Neutrophil (primary cell): ENCODE data around the gene KIF26B.

ENCODE experiments used
- H3K27ac ChIP-seq: fragments of 200-600 bp; sonication (generic); 2 replicates; pipeline ENCODE4 v1.5.1; 2016; ENCODE audit warnings: mild to moderate bottlenecking, moderate library complexity
- H3K27me3 ChIP-seq: fragments of 200-600 bp; sonication (generic); 2 replicates; pipeline ENCODE4 v1.6.0; 2016; ENCODE audit warnings: mild to moderate bottlenecking
- H3K36me3 ChIP-seq: fragments of 200-600 bp; sonication (generic); 2 replicates; pipeline ENCODE4 v1.5.1; 2017
- H3K4me1 ChIP-seq, 2 experiments: fragments of 200-600 bp in 1 of 2; sonication (generic) in 1 of 2; 1 replicate in 1 of 2; 2 replicates in 1 of 2; pipeline versions ENCODE4 v1.5.1 to v1.6.1; 2013 to 2016; ENCODE audit warnings: low read depth in 1 of 2, low read length in 1 of 2, mild to moderate bottlenecking in 1 of 2, moderate library complexity in 1 of 2; ENCODE audit not compliant: control insufficient read depth in 1 of 2, insufficient read depth in 1 of 2
- H3K4me3 ChIP-seq, 2 experiments: fragments of 200-600 bp in 1 of 2; sonication (generic) in 1 of 2; 1 replicate in 1 of 2; 2 replicates in 1 of 2; pipeline ENCODE4 v1.5.1; 2013 to 2016; ENCODE audit warnings: low read depth in 1 of 2, low read length in 1 of 2, mild to moderate bottlenecking in 1 of 2, moderate library complexity in 1 of 2
- H3K9me3 ChIP-seq: fragments of 200-600 bp; sonication (generic); 2 replicates; pipeline ENCODE4 v1.5.1; 2016
- CTCF ChIP-seq: fragments of 200-600 bp; sonication (generic); IDR thresholded peaks from 2 replicates; pipeline ENCODE4 v1.5.1; 2016; ENCODE audit warnings: antibody characterized with exemption

KIF26B gene

GRCh38 chr1:245556057-245556456 lies 401.3 kb downstream of the KIF26B start:
- Histone ChIP-seq H3K27me3 (no peaks in the 10 kb centered on the region), H3K27ac (no peak overlapping the region), H3K9me3 (no peaks in the 10 kb centered on the region), H3K4me1 (no peaks in the 10 kb centered on the region), H3K4me3 (no peak overlapping the region), H3K36me3 (no peaks in the 10 kb centered on the region)
- TF ChIP-seq CTCF, result no peak

- TF ChIP-seq CTCF, result no peak
Measured at GRCh38 chr1:245558069-245558468, 403.3 kb downstream of the KIF26B start.

GRCh38 chr1:245560316-245560859 lies 405.6 kb downstream of the KIF26B start:
- TF ChIP-seq CTCF, result no peak
- Histone ChIP-seq H3K27ac (no peak overlapping the region), H3K9me3 (no peaks in the 10 kb centered on the region), H3K27me3 (no peaks in the 10 kb centered on the region), H3K4me3 (no peak overlapping the region), H3K36me3 (no peaks in the 10 kb centered on the region), H3K4me1 (no peaks in the 10 kb centered on the region)

More at GRCh38 chr1:245558069-245558468, 403.3 kb downstream of the KIF26B start:
- Histone ChIP-seq H3K4me1 (no peaks in the 10 kb centered on the region), H3K36me3 (no peaks in the 10 kb centered on the region), H3K9me3 (no peaks in the 10 kb centered on the region), H3K4me3 (no peak overlapping the region), H3K27ac (no peak overlapping the region), H3K27me3 (no peaks in the 10 kb centered on the region)

GRCh38 chr1:245561665-245562234 lies 407.0 kb downstream of the KIF26B start:
- no peak for TF ChIP-seq CTCF
- H3K27me3 ChIP-seq, result no peaks in the 10 kb centered on the region
- H3K36me3 ChIP-seq, result no peaks in the 10 kb centered on the region
- no peak overlapping the region for H3K4me3 ChIP-seq
- no peaks in the 10 kb centered on the region for H3K9me3 ChIP-seq
- no peak overlapping the region for H3K27ac ChIP-seq
- H3K4me1 ChIP-seq, result no peaks in the 10 kb centered on the region

- H3K27me3 ChIP-seq, result no peaks in the 10 kb centered on the region
- H3K27ac ChIP-seq, result no peak overlapping the region
- H3K9me3 ChIP-seq, result no peaks in the 10 kb centered on the region
- TF ChIP-seq CTCF, result no peak
- no peaks in the 10 kb centered on the region for H3K4me1 ChIP-seq
- no peak overlapping the region for H3K4me3 ChIP-seq
- H3K36me3 ChIP-seq, result no peaks in the 10 kb centered on the region
Measured at GRCh38 chr1:245566134-245566533, 411.3 kb downstream of the KIF26B start.
